K562 (cell line): ENCODE data around the gene SLC2A4RG. TPM values are rescaled to one million over a fixed set of nuclear protein-coding genes. Genes with fewer than 3 reads are reported as not detected.

ENCODE experiments used
- CHD1 ChIP-seq: fragments of 200-600 bp; sonication (generic); IDR thresholded peaks from one replicate; pipeline ENCODE4 v1.6.1; 2012; ENCODE audit warnings: mild to moderate bottlenecking, moderate library complexity, low read length, inconsistent platforms
- CTCF ChIP-seq, 3 experiments: IDR thresholded peaks in 2 of 3; conservative IDR thresholded peaks in 1 of 3; 2 replicates each; pipeline ENCODE4 v1.5.1; 2011 to 2012; ENCODE audit warnings: low read length in 3 of 3, mild to moderate bottlenecking in 3 of 3, control low read depth in 2 of 3, improper control_type of control experiment in 1 of 3, inconsistent platforms in 1 of 3, low read depth in 1 of 3, mixed read lengths in 1 of 3, moderate library complexity in 1 of 3; ENCODE audit not compliant: insufficient read depth in 2 of 3
- ILK ChIP-seq: fragments of 450-650 bp; IDR thresholded peaks from 2 replicates; pipeline ENCODE4 v1.6.1; 2016; ENCODE audit warnings: missing genetic modification characterization, low read depth, mild to moderate bottlenecking, missing compliant biosample characterization, moderate library complexity, borderline replicate concordance
- MLLT1 ChIP-seq, 2 experiments: fragments of 450-650 bp; IDR thresholded peaks; 2 replicates each; pipeline ENCODE4 v1.6.1; 2016
- NCOA6 ChIP-seq: fragments of 450-650 bp; IDR thresholded peaks from 2 replicates; pipeline ENCODE4 v1.6.1; 2017; ENCODE audit warnings: mild to moderate bottlenecking
- POLR2H ChIP-seq: IDR thresholded peaks from 2 replicates; pipeline ENCODE4 v1.6.1; 2016; ENCODE audit warnings: missing genetic modification characterization, low read depth, mild to moderate bottlenecking, control low read depth, missing compliant biosample characterization, moderate library complexity
- PRDM10 ChIP-seq: fragments of 450-650 bp; IDR thresholded peaks from 2 replicates; pipeline ENCODE4 v1.6.1; 2018; ENCODE audit not compliant: partially characterized antibody
- RAD21 ChIP-seq, 2 experiments: fragments of 250-450 bp in 1 of 2; fragments of 450-650 bp in 1 of 2; sonication (Bioruptor Pico) in 1 of 2; formaldehyde crosslinking in 1 of 2; IDR thresholded peaks in 1 of 2; conservative IDR thresholded peaks in 1 of 2; 2 replicates each; pipeline versions ENCODE4 v1.4.0 to v1.8.0; 2020 to 2022; ENCODE audit warnings: mild to moderate bottlenecking in 2 of 2, moderate library complexity in 1 of 2
- RCOR1 ChIP-seq, 2 experiments: IDR thresholded peaks; 2 replicates each; pipeline ENCODE4 v1.6.1; 2012; ENCODE audit warnings: low read depth in 2 of 2, low read length in 2 of 2, borderline replicate concordance in 1 of 2, improper control_type of control experiment in 1 of 2
- TBP ChIP-seq: optimal IDR thresholded peaks from 2 replicates; pipeline ENCODE3; 2011; ENCODE audit warnings: low read depth, low read length, improper control_type of control experiment
- XRCC4 ChIP-seq: IDR thresholded peaks from one replicate; pipeline ENCODE4 v1.6.1; 2011; ENCODE audit not compliant: insufficient read depth, insufficient read length; ENCODE audit errors: extremely low read depth
- ZFPM2 ChIP-seq: fragments of 250-450 bp; sonication (Bioruptor Pico); IDR thresholded peaks from 2 replicates; pipeline ENCODE4 v1.5.1; 2022; ENCODE audit warnings: mild to moderate bottlenecking
- ZNF57 ChIP-seq: fragments of 450-650 bp; formaldehyde crosslinking; IDR thresholded peaks from 2 replicates; pipeline ENCODE4 v1.4.0; 2020; ENCODE audit warnings: mild to moderate bottlenecking, moderate library complexity
- polyA plus RNA-seq, 8 experiments: library from polyadenylated mRNA; depleted of rRNA in 4 of 8; stranded (reverse) in 5 of 8; unstranded in 3 of 8; fragments of >200 nt; fragmentation: Nextera tagmentation in 2 of 8; fragmentation: Illumina TruSeq in 1 of 8; extraction: Ambion mirVana in 2 of 8; extraction: Trizol in 1 of 8; gene quantifications; 2 replicates each; pipeline versions ENCODE4 v1.2.1 to v1.2.3, GENCODE V29; 2011 to 2014; ENCODE audit warnings: inconsistent platforms in 1 of 8, missing spikeins in 1 of 8
- total RNA-seq, 7 experiments: library from RNA; depleted of rRNA in 6 of 7; stranded (reverse); fragments of >200 nt in 6 of 7; fragmentation: Illumina TruSeq in 2 of 7; extraction: Trizol in 2 of 7; gene quantifications; 2 replicates each; pipeline versions ENCODE4 v1.2.1 to v1.2.3, GENCODE V29; 2011 to 2021; ENCODE audit warnings: low replicate concordance in 1 of 7
- TF ChIP-seq, protein P1 (sequence below): IDR thresholded peaks from 3 replicates; pipeline ENCODE4 v1.6.1; 2011; ENCODE audit warnings: borderline replicate concordance, mild to moderate bottlenecking; ENCODE audit not compliant: insufficient read length, insufficient read depth
- TF ChIP-seq, protein P2 (sequence below): fragments of 450-650 bp; formaldehyde crosslinking; IDR thresholded peaks from 2 replicates; pipeline ENCODE4 v1.4.0; 2022; ENCODE audit warnings: missing genetic modification characterization

Gene SLC2A4RG
- total and polyA plus RNA-seq, 9 of the 15 experiments (the other 6 are each of a cell fraction or from before 2014, with no cell fraction given): 0.34 to 97.3 (median 26.5) TPM

DNA sequence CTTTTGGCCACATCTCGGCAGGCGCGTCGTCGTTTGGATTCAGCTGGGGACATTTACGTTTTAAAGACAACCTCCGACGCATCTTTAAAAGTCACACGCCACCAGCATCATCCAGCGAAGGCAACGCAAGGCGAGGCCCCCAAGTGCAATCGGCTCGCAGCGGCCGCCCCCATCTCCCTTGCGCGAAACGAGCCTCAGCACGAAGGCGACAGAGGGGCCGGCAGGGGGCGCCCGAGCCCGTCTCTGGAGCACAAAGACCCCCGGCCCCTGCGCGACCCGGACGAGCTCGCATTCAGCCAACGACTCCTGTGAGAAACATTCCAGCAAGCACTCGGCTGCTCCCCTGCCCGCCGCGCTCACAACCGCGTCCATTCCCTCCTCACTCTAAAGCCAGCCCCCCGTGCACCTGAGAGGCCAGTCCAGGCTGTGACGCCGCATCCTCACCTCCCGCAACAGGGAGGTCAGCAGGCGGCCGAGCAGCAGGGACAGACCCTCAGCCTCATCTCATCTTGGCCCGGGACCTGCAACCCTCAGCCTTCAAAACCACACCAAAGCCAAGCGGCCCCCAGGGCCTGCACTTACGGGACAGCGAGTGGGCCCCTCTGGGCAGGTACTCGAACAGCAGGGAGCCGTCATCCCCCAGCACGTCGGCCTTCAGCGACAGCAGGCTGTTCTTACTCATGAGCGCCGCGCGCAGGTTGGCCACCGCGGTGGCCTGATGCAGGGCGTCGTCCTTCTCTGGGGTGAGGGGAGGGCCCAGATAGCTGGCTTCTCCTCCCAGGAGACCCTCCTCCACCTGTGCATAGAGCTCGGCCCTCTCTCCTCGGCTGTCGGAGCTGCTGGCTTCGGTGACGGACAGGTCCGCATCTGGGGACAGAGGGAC is 35.8 kb downstream of the SLC2A4RG start (continued):
- TF ChIP-seq CTCF (IDR thresholded peaks at IDR 0.05 in 2 of 3, conservative IDR thresholded peaks at IDR 0.05 in 1 of 3; ENCODE audit: insufficient read depth in 2 of 3, low read depth in 1 of 3, low read length in 3 of 3) (peak; percentile 46 to 62 (median 52)), CHD1 (no peak), ZNF57 (CRISPR knock-in tag) (no peak), MLLT1 (IDR thresholded peaks at IDR 0.05) (no peak), XRCC4 (no peak), PRDM10 (no peak), RAD21 (CRISPR knock-in tag; conservative IDR thresholded peaks at IDR 0.05 in 1 of 2, IDR thresholded peaks at IDR 0.05 in 1 of 2) (peak in 1 of 2 experiments; percentile 45; a peak in 2 of 4 replicates), ZFPM2 (CRISPR knock-in tag) (no peak), TBP (no peak), ILK (tag) (no peak), POLR2H (tag) (no peak), NCOA6 (no peak), RCOR1 (IDR thresholded peaks at IDR 0.05; ENCODE audit: borderline replicate concordance in 1 of 2, low read depth in 2 of 2, low read length in 2 of 2) (no peak)
- TF ChIP-seq, protein P1, sequence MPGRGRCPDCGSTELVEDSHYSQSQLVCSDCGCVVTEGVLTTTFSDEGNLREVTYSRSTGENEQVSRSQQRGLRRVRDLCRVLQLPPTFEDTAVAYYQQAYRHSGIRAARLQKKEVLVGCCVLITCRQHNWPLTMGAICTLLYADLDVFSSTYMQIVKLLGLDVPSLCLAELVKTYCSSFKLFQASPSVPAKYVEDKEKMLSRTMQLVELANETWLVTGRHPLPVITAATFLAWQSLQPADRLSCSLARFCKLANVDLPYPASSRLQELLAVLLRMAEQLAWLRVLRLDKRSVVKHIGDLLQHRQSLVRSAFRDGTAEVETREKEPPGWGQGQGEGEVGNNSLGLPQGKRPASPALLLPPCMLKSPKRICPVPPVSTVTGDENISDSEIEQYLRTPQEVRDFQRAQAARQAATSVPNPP: no peak
- TF ChIP-seq, protein P2, sequence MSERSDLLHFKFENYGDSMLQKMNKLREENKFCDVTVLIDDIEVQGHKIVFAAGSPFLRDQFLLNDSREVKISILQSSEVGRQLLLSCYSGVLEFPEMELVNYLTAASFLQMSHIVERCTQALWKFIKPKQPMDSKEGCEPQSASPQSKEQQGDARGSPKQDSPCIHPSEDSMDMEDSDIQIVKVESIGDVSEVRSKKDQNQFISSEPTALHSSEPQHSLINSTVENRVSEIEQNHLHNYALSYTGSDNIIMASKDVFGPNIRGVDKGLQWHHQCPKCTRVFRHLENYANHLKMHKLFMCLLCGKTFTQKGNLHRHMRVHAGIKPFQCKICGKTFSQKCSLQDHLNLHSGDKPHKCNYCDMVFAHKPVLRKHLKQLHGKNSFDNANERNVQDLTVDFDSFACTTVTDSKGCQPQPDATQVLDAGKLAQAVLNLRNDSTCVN (CRISPR knock-in tag): no peak
